Melanocyte of skin (primary cell): ENCODE data around the gene LRIT3. TPM values are rescaled to one million over a fixed set of nuclear protein-coding genes. Genes with fewer than 3 reads are reported as not detected.

ENCODE experiments used
- total RNA-seq, 2 donors: library from RNA; depleted of rRNA; stranded (reverse); fragments of >200 nt; gene quantifications; 2 replicates each; pipeline ENCODE4 v1.2.3, GENCODE V29; 2012

LRIT3 gene
- under 1 TPM; under 0.01 TPM for total RNA-seq

GRCh38 chr4:109847896-109848442 lies at the start of gene LRIT3:
TSS of gene LRIT3 (plus strand) at chr4:109848107. CDS start at chr4:109848202, 95 bp downstream.

GRCh38 chr4:109801895-109802319 lies 46.0 kb upstream of the LRIT3 start, which contains the start of gene CFI:
TSS of gene CFI (minus strand) at chr4:109801999. CDS start at chr4:109801971, 28 bp downstream.

GRCh38 chr4:109815151-109816081 lies 32.5 kb upstream of the LRIT3 start, which contains the start of gene GAR1:
TSS of gene GAR1 (plus strand) at chr4:109815762. CDS start at chr4:109816165, 403 bp downstream.

GRCh38 chr4:109827672-109828071 lies 20.2 kb upstream of the LRIT3 start, which contains the start of gene RRH:
TSS of gene RRH (plus strand) at chr4:109827972. CDS start at chr4:109828028, 56 bp downstream.

GRCh38 chr4:109912706-109913595 lies 65.0 kb downstream of the LRIT3 start, which contains the start of gene EGF:
TSS of gene EGF (plus strand) at chr4:109912883. CDS start at chr4:109913336, 453 bp downstream.

Other genes with a start within 250 kb of the LRIT3 start
- 10 to 100 TPM; 24.1 to 40.3 TPM for gene CASP6, start 144.7 kb upstream of the LRIT3 start, total RNA-seq
- 10 to 100 TPM in 1 of 2 donors, 1 to 10 TPM in 1; 9.3 to 11.4 TPM for gene PLA2G12A, start 118.0 kb upstream of the LRIT3 start, total RNA-seq
- gene CFI, start 46.1 kb upstream of the LRIT3 start, total RNA-seq, result 1 to 10 TPM in 1 of 2 donors, under 1 TPM in 1; 0.33 to 1.0 TPM
- gene GAR1, start 32.3 kb upstream of the LRIT3 start, total RNA-seq, result 1 to 10 TPM; 4.0 to 4.1 TPM
- under 1 TPM in 1 of 2 donors, not detected in 1; under 0.01 TPM for gene RRH, start 20.1 kb upstream of the LRIT3 start, total RNA-seq
- gene EGF, start 64.8 kb downstream of the LRIT3 start, total RNA-seq, result 1 to 10 TPM in 1 of 2 donors, under 1 TPM in 1; under 0.01 to 1.7 TPM